ENCODE results near the gene WDR45B.

DNA sequence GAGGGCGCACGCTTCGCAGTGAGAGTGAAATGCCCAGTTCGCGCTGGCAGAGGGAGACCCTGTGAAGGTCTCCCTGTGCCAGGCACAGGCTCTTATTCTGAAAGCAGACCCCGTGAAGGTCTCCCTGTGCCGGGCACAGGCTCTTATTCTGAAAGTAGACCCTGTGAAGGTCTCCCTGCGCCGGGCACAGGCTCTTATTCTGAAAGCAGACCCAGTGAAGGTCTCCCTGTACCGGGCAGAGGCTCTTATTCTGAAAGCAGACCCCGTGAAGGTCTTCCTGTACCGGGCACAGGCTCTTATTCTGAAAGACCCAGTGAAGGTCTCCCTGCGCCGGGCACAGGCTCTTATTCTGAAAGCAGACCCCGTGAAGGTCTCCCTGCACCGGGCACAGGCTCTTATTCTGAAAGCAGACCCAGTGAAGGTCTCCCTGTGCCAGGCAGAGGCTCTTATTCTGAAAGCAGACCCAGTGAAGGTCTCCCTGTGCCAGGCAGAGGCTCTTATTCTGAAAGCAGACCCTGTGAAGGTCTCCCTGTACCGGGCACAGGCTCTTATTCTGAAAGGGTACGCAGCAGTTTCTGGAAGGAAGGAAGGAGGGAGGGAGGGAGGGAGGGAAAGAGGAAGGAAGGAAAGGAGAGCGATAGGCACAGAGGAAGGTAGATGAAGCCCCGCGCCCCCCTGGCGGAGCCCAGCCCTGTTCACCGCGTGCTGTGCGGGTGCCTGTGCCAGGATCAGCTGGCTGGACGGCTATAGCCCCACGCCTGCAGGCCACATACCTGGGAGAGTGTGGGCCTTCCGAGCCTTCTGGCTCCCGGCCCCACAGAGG is 55.3 kb downstream of the WDR45B start:
- no peak for TF ChIP-seq POLR2A (IDR thresholded peaks at IDR 0.05)
- TF ChIP-seq, protein P1, sequence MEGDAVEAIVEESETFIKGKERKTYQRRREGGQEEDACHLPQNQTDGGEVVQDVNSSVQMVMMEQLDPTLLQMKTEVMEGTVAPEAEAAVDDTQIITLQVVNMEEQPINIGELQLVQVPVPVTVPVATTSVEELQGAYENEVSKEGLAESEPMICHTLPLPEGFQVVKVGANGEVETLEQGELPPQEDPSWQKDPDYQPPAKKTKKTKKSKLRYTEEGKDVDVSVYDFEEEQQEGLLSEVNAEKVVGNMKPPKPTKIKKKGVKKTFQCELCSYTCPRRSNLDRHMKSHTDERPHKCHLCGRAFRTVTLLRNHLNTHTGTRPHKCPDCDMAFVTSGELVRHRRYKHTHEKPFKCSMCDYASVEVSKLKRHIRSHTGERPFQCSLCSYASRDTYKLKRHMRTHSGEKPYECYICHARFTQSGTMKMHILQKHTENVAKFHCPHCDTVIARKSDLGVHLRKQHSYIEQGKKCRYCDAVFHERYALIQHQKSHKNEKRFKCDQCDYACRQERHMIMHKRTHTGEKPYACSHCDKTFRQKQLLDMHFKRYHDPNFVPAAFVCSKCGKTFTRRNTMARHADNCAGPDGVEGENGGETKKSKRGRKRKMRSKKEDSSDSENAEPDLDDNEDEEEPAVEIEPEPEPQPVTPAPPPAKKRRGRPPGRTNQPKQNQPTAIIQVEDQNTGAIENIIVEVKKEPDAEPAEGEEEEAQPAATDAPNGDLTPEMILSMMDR (IDR thresholded peaks at IDR 0.05) = no peak

All from Peyer's patch (tissue), 4 donors.